ENCODE results near the gene ERBB4. TPM values are rescaled to one million over a fixed set of nuclear protein-coding genes. Genes with fewer than 3 reads are reported as not detected.

ERBB4 gene
- total and polyA plus RNA-seq, 10 of the 15 experiments (the other 5 are each of a cell fraction or from before 2014, with no cell fraction given) = under 0.01 to 0.23 (median 0.01) TPM; not detected in 4

GRCh38 chr2:211380041-211380440, 1158.6 kb downstream of the ERBB4 start:
- TF ChIP-seq KLF5 (IDR thresholded peaks at IDR 0.05; ENCODE audit: partially characterized antibody) = no peak
- TF ChIP-seq ZNF217 (IDR thresholded peaks at IDR 0.05) = no peak
- TF ChIP-seq E2F8 (IDR thresholded peaks at IDR 0.05; ENCODE audit: low read depth, partially characterized antibody) = no peak
- H4K20me1 ChIP-seq (ENCODE audit: control insufficient read depth, insufficient read depth) = no peaks in the 10 kb centered on the region
- no peak overlapping the region for H3K9ac ChIP-seq (ENCODE audit: control insufficient read depth, insufficient read depth, low read length)
- H3K27me3 ChIP-seq (replicated peaks in 1 of 2; ENCODE audit: control insufficient read depth in 2 of 2, insufficient read depth in 2 of 2, low read length in 1 of 2) = no peaks in the 10 kb centered on the region
- ChIA-PET CTCF (no interaction called here), SMC1A (ENCODE audit: uncharacterized antibody, unreplicated experiment) (no interaction called here), POLR2A (no interaction called here), RAD21 (ENCODE audit: unreplicated experiment) (no interaction called here)
- no peak for FAIRE-seq
- H3K4me1 ChIP-seq (ENCODE audit: control insufficient read depth, insufficient read depth, low read length) = no peaks in the 10 kb centered on the region
- WGBS (ENCODE audit: insufficient coverage, insufficient replicate concordance, low lambda C conversion rate, missing lambda C conversion rate) = 0% methylated on average over 2 of the region's 2 CpGs
- intact Hi-C loops (cut with micrococcal nuclease; ENCODE audit: unreplicated experiment) (no loop called here), in situ Hi-C loops (cut with MboI) (no loop called here)
- no peaks in the 10 kb centered on the region for H3K9me3 ChIP-seq (replicated peaks; ENCODE audit: control insufficient read depth, insufficient read depth, low read length)
- ATAC-seq = no peak
- H3K27ac ChIP-seq (ENCODE audit: control insufficient read depth, insufficient read depth) = no peak overlapping the region
- no peak for DNase-seq (ENCODE audit: low read depth, low spot score)
- no peaks in the 10 kb centered on the region for H3K79me2 ChIP-seq (ENCODE audit: control insufficient read depth, insufficient read depth, low read length)
- H2AFZ ChIP-seq (ENCODE audit: control insufficient read depth, low read depth, low read length) = no peak overlapping the region
- H3K4me2 ChIP-seq (ENCODE audit: control insufficient read depth, insufficient read depth) = no peak overlapping the region
- no TSS peak for BruUV-seq (replicated peaks)
- H3K4me3 ChIP-seq = no peak overlapping the region
- H3K36me3 ChIP-seq (ENCODE audit: control insufficient read depth in 2 of 2, insufficient read depth in 2 of 2, low read length in 1 of 2) = no peaks in the 10 kb centered on the region

- Histone ChIP-seq H3K79me2 (ENCODE audit: control insufficient read depth, insufficient read depth, low read length) (no peaks in the 10 kb centered on the region), H3K27me3 (replicated peaks in 1 of 2; ENCODE audit: control insufficient read depth in 2 of 2, insufficient read depth in 2 of 2, low read length in 1 of 2) (no peaks in the 10 kb centered on the region), H3K27ac (ENCODE audit: control insufficient read depth, insufficient read depth) (no peak overlapping the region), H3K4me3 (no peak overlapping the region), H3K4me1 (ENCODE audit: control insufficient read depth, insufficient read depth, low read length) (no peaks in the 10 kb centered on the region), H3K4me2 (ENCODE audit: control insufficient read depth, insufficient read depth) (no peak overlapping the region), H3K9ac (ENCODE audit: control insufficient read depth, insufficient read depth, low read length) (no peak overlapping the region), H3K9me3 (replicated peaks; ENCODE audit: control insufficient read depth, insufficient read depth, low read length) (no peaks in the 10 kb centered on the region), H3K36me3 (ENCODE audit: control insufficient read depth in 2 of 2, insufficient read depth in 2 of 2, low read length in 1 of 2) (no peaks in the 10 kb centered on the region), H4K20me1 (ENCODE audit: control insufficient read depth, insufficient read depth) (no peaks in the 10 kb centered on the region), H2AFZ (ENCODE audit: control insufficient read depth, low read depth, low read length) (no peak overlapping the region)
- peak; percentile 43; the same call in 1 of the 3 replicates for ATAC-seq
- CTCF ChIA-PET = no interaction called here
- in situ Hi-C loops (cut with MboI) (no loop called here), intact Hi-C loops (cut with micrococcal nuclease; ENCODE audit: unreplicated experiment) (no loop called here)
- TF ChIP-seq ZNF24 (IDR thresholded peaks at IDR 0.05) = no peak
- TF ChIP-seq BACH1 (IDR thresholded peaks at IDR 0.05; ENCODE audit: borderline replicate concordance) = no peak
- TF ChIP-seq ZNF687 (IDR thresholded peaks at IDR 0.05) = no peak
- TF ChIP-seq SPI1 (IDR thresholded peaks at IDR 0.05; ENCODE audit: borderline replicate concordance, insufficient read depth, low read depth, low read length) = peak; percentile 72; the same call in 1 of the 2 replicates
- no peak for FAIRE-seq
- SMC1A ChIA-PET (ENCODE audit: uncharacterized antibody, unreplicated experiment) = no interaction called here
- DNase-seq (ENCODE audit: low read depth, low spot score) = no peak
- POLR2A ChIA-PET = no interaction called here
- RAD21 ChIA-PET (ENCODE audit: unreplicated experiment) = no interaction called here
- BruUV-seq (replicated peaks) = no TSS peak
Observed at GRCh38 chr2:211376410-211376809, 1162.2 kb downstream of the ERBB4 start.
